Measurements from ENCODE around the gene AR. TPM values are rescaled to one million over a fixed set of nuclear protein-coding genes. Genes with fewer than 3 reads are reported as not detected.

AR gene
- total and polyA plus RNA-seq, 2 of the 8 experiments (the other 6 are each of a cell fraction or from before 2014, with no cell fraction given) = 7.1 to 10.7 TPM

GRCh38 chrX:67654301-67654700 is 110.5 kb downstream of the AR start:
- no peak overlapping the region for H2AK5ac ChIP-seq (ENCODE audit: low read depth, low read length)
- 40% methylated on average over 1 of the region's 1 CpG; no CpG with 5 or more reads in 1 of the 2 experiments for WGBS, 2 experiments (ENCODE audit: extremely low coverage in 1 of 2, insufficient coverage in 1 of 2, insufficient read length in 1 of 2, insufficient replicate concordance in 2 of 2, low coverage in 1 of 2, low lambda C conversion rate in 2 of 2, missing lambda C conversion rate in 1 of 2)
- peak; percentile 77 for FAIRE-seq

More at GRCh38 chrX:67654301-67654700, 110.5 kb downstream of the AR start:
- Histone ChIP-seq H3K14ac (ENCODE audit: insufficient read length) (no peak overlapping the region), H2BK12ac (ENCODE audit: low read depth, low read length) (no peak overlapping the region), H3K9me3 (ENCODE audit: insufficient read depth in 2 of 2, low read depth in 1 of 2, low read length in 1 of 2) (no peaks in the 10 kb centered on the region), H3K79me2 (ENCODE audit: control insufficient read depth in 1 of 2, insufficient read depth in 2 of 2, low read length in 2 of 2) (no peaks in the 10 kb centered on the region), H3K79me1 (ENCODE audit: low read depth, low read length) (no peaks in the 10 kb centered on the region), H2AFZ (ENCODE audit: low read length) (no peak overlapping the region), H3K27me3 (replicated peaks in 1 of 4; ENCODE audit: control insufficient read depth in 3 of 4, extremely low read depth in 1 of 4, insufficient read depth in 3 of 4, low read length in 3 of 4) (no peaks in the 10 kb centered on the region), H3K23me2 (ENCODE audit: low read depth, low read length) (no peaks in the 10 kb centered on the region), H3K23ac (ENCODE audit: insufficient read length) (no peak overlapping the region), H3K9ac (replicated peaks in 1 of 4; ENCODE audit: extremely low read depth in 1 of 4, low read depth in 3 of 4, low read length in 3 of 4) (no peak overlapping the region), H3K4me2 (ENCODE audit: insufficient read depth in 1 of 2, low read depth in 2 of 2, low read length in 2 of 2) (no peak overlapping the region), H3K56ac (replicated peaks; ENCODE audit: insufficient read length, low read depth, low read length) (no peak overlapping the region), H4K91ac (replicated peaks; ENCODE audit: insufficient read length, low read length) (no peak overlapping the region), H3K18ac (ENCODE audit: extremely low read depth, low read length) (no peak overlapping the region), H3K36me3 (ENCODE audit: control insufficient read depth in 2 of 4, insufficient read depth in 4 of 4, low read length in 3 of 4) (no peaks in the 10 kb centered on the region), H4K20me1 (replicated peaks in 1 of 2; ENCODE audit: control insufficient read depth in 1 of 2, insufficient read depth in 2 of 2, low read length in 2 of 2) (no peaks in the 10 kb centered on the region), H2BK20ac (ENCODE audit: low read length) (no peak overlapping the region), H3K27ac (ENCODE audit: low read depth, low read length) (no peak overlapping the region), H4K8ac (ENCODE audit: extremely low read depth, insufficient read depth, low read length) (no peak overlapping the region), H2BK15ac (ENCODE audit: low read length) (no peak overlapping the region), H2BK5ac (ENCODE audit: low read depth, low read length) (no peak overlapping the region), H3K4me3 (ENCODE audit: extremely low read depth in 1 of 4, insufficient read depth in 2 of 4, low read depth in 3 of 4, low read length in 4 of 4) (no peak overlapping the region), H2BK120ac (replicated peaks; ENCODE audit: low read depth, low read length) (no peak overlapping the region), H3K4ac (replicated peaks; ENCODE audit: insufficient read length, low read depth, low read length) (no peak overlapping the region), H3K4me1 (replicated peaks in 1 of 4; ENCODE audit: control insufficient read depth in 3 of 4, insufficient read depth in 4 of 4, low read length in 3 of 4) (no peaks in the 10 kb centered on the region), H4K5ac (ENCODE audit: insufficient read length, low read depth, low read length) (no peak overlapping the region)
- no peak for DNase-seq (ENCODE audit: low read depth in 1 of 2, low spot score in 2 of 2)
- no peak for TF ChIP-seq HDAC2 (IDR thresholded peaks at IDR 0.05; ENCODE audit: borderline replicate concordance in 1 of 2, low read depth in 2 of 2, low read length in 2 of 2)
- TF ChIP-seq E2F6 (IDR thresholded peaks at IDR 0.05) = no peak
- no peak for TF ChIP-seq NRF1 (IDR thresholded peaks at IDR 0.05; ENCODE audit: low read depth, low read length)
- no peak for TF ChIP-seq TAF7 (optimal IDR thresholded peaks at IDR 0.05; ENCODE audit: borderline replicate concordance, low read depth, low read length)
- CTCF ChIA-PET (ENCODE audit: partially characterized antibody) = no interaction called here
- POLR2A ChIA-PET (ENCODE audit: partially characterized antibody) = no interaction called here

Data from H1 (cell line).